ENCODE results near the gene EFHC2.

- no peak for TF ChIP-seq TSHZ2 (CRISPR knock-in tag; IDR thresholded peaks at IDR 0.05)
- no peak for TF ChIP-seq ZNF8 (CRISPR knock-in tag; IDR thresholded peaks at IDR 0.05)
- no peak for TF ChIP-seq ZC3H10 (CRISPR knock-in tag; IDR thresholded peaks at IDR 0.05)
- TF ChIP-seq TOX (CRISPR knock-in tag; IDR thresholded peaks at IDR 0.05; ENCODE audit: borderline replicate concordance) = no peak
- no peak for TF ChIP-seq ZNF70 (CRISPR knock-in tag; IDR thresholded peaks at IDR 0.05)
Measured at GRCh38 chrX:44349561-44349960, 6.1 kb upstream of the EFHC2 start.
